Measurements from ENCODE around the gene P2RY10.

DNA sequence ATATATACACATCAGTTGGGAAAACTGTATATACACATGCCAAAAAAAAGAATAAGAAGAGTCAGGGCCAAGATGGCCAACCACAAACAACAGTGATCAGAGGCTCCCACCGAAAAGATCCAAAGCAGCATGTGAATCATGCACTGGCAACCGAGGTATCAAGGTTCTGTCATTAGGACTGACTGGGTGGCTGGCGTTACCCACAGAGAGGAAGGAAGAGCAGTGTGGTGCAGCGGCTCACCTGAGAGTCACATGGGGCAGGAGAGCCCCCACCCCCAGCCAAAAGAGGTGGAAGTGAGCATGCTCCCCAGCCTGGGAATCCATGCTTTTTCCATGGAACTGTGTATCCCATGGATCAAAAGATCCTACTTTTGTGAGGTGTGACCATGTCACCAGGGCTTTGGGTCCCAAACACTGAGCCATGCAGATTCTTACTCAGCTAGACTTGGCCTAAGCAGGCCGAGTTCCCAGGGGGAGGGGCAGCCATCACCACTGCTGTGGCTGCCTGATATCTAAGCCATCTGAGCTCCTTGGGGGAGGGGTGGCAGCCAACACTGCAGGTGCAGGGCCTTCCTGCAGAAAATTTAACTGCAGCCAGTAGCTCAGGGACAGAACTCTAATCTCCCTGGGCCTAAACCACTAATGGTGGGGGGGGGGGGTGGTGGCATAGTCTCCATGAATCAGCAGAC is 52.8 kb downstream of the P2RY10 start:
- TF ChIP-seq, protein P1, sequence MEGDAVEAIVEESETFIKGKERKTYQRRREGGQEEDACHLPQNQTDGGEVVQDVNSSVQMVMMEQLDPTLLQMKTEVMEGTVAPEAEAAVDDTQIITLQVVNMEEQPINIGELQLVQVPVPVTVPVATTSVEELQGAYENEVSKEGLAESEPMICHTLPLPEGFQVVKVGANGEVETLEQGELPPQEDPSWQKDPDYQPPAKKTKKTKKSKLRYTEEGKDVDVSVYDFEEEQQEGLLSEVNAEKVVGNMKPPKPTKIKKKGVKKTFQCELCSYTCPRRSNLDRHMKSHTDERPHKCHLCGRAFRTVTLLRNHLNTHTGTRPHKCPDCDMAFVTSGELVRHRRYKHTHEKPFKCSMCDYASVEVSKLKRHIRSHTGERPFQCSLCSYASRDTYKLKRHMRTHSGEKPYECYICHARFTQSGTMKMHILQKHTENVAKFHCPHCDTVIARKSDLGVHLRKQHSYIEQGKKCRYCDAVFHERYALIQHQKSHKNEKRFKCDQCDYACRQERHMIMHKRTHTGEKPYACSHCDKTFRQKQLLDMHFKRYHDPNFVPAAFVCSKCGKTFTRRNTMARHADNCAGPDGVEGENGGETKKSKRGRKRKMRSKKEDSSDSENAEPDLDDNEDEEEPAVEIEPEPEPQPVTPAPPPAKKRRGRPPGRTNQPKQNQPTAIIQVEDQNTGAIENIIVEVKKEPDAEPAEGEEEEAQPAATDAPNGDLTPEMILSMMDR (IDR thresholded peaks at IDR 0.05; ENCODE audit: insufficient read depth, low read length, poor library complexity, severe bottlenecking): no peak
- no peak for TF ChIP-seq EZH2phosphoT487 (conservative IDR thresholded peaks at IDR 0.05; ENCODE audit: low read length)
